NCI-H82 treated with DMSO at 0.1 percent for 48 hours (cell line): ENCODE data around the gene OTOA.
"Not testable (repeated sequence)": the region's sequence is repeated elsewhere in the genome, so short reads cannot be mapped to it uniquely, and the experiment has no call there.

Experiments
- DNase-seq: peaks from one replicate; lab custom pipeline; 2025; ENCODE audit not compliant: unreplicated experiment; lab: John Stamatoyannopoulos, UW

Gene OTOA

DNA sequence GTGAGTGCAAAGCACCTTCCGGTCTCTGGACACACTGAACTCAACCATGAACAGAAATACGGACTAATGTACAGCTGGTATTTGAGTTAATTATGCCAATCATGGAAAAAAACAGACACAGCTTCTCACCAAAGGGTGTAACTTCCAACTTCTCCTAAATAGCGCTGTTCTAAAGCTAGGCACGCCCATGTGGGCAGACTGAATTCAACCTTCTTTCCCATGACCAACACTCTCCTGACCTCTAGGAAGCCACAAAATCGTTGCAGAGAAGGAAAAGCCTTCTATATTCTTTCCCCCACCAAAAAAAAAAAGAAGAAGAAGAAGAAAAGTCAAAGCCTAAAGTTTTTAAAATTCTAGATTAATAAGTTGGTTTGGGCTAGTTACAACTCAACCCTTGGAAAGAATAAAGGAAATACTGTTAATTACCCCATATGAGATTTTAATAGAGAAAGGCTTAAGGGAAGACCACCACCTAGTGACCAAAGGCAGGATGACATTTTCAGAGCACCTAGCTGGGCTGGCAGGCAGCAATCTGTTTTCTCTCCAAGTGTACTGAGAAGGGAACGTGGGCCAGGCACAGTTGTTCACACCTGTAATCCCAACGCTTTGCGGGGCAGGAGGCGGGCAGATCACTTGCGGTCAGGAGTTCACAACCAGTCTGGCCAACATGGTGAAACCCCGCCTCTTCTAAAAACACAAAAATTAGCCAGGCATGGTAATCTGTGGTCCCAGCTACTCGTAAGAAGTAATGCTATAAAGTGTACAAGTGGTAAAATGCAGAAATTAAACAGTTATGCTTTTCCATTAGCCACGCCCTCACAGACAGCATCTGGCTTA, 138.0 kb downstream of the OTOA start:
- peak; percentile 8 for DNase-seq

DNA sequence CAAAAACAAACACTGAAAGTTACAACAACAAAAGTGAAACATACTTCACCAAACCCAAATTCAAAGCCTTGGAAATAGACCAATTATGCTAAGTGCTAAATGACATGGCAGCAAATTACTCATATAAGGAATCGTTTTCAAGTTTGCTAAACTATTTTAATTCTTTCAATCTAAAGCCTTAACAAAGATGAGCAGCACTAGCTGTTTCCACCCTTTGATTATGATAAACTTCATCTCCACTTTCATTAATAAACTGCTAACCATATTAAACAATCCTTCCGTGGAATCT, 138.6 kb downstream of the OTOA start:
- not testable (repeated sequence) for DNase-seq
